MM.1S (cell line): ENCODE results near the gene POLR2E.
A peak's percentile ranks its signal among the peaks of the same experiment; 100 is the strongest.
"Not testable (repeated sequence)": the region's sequence is repeated elsewhere in the genome, so short reads cannot be mapped to it uniquely, and the experiment has no call there.

Experiments
- DNase-seq: peaks from one replicate; pipeline ENCODE4 v3.0.0-alpha.2; 2015
- H2AFZ ChIP-seq: fragments of 300-600 bp; sonication (generic); 2 replicates; pipeline ENCODE4 v1.6.0; 2016; ENCODE audit warnings: antibody characterized with exemption, low read length
- H3F3A ChIP-seq: fragments of 300-600 bp; sonication (generic); 2 replicates; pipeline ENCODE4 v1.6.1; 2016; ENCODE audit warnings: mild to moderate bottlenecking, antibody characterized with exemption, low read length, moderate library complexity, mixed read lengths; ENCODE audit not compliant: insufficient read depth
- H3K27ac ChIP-seq: fragments of 300-600 bp; sonication (generic); 2 replicates; pipeline ENCODE4 v1.5.1; 2016; ENCODE audit warnings: mild to moderate bottlenecking, low read length
- H3K27me3 ChIP-seq: fragments of 300-600 bp; sonication (generic); replicated peaks from 2 replicates; pipeline ENCODE4 v1.6.0; 2016; ENCODE audit warnings: low read length; ENCODE audit not compliant: insufficient read depth
- H3K36me3 ChIP-seq: fragments of 300-600 bp; sonication (generic); replicated peaks from 2 replicates; pipeline ENCODE4 v1.6.1; 2016; ENCODE audit warnings: mild to moderate bottlenecking, low read length, mixed read lengths; ENCODE audit not compliant: insufficient read depth
- H3K4me1 ChIP-seq: fragments of 300-600 bp; sonication (generic); 2 replicates; pipeline ENCODE4 v1.6.1; 2016; ENCODE audit warnings: low read length, mixed read lengths
- H3K4me2 ChIP-seq: fragments of 300-600 bp; sonication (generic); 2 replicates; pipeline ENCODE4 v1.6.0; 2016; ENCODE audit warnings: low read depth, low read length
- H3K4me3 ChIP-seq: fragments of 300-600 bp; sonication (generic); 2 replicates; pipeline ENCODE4 v1.5.1; 2016; ENCODE audit warnings: low read length, mixed read lengths
- H3K79me2 ChIP-seq: fragments of 300-600 bp; sonication (generic); 2 replicates; pipeline ENCODE4 v1.6.1; 2016; ENCODE audit warnings: mixed run types, low read length, mixed read lengths
- H3K9ac ChIP-seq: fragments of 300-600 bp; sonication (generic); 2 replicates; pipeline ENCODE4 v1.6.1; 2016; ENCODE audit warnings: low read length, mixed read lengths
- H3K9me2 ChIP-seq: fragments of 300-600 bp; sonication (generic); replicated peaks from 2 replicates; pipeline ENCODE4 v1.6.1; 2016; ENCODE audit warnings: mild to moderate bottlenecking, low read length, mixed read lengths; ENCODE audit not compliant: insufficient read depth
- H3K9me3 ChIP-seq: fragments of 300-600 bp; sonication (generic); replicated peaks from 2 replicates; pipeline ENCODE4 v1.6.1; 2016; ENCODE audit warnings: mild to moderate bottlenecking, low read length, mixed read lengths; ENCODE audit not compliant: insufficient read depth
- H4K20me1 ChIP-seq: fragments of 300-600 bp; sonication (generic); 2 replicates; pipeline ENCODE4 v1.6.1; 2016; ENCODE audit warnings: mild to moderate bottlenecking, low read length, moderate library complexity, mixed read lengths; ENCODE audit not compliant: insufficient read depth
- EZH2 ChIP-seq: fragments of 300-600 bp; sonication (generic); optimal IDR thresholded peaks from 2 replicates; pipeline ENCODE3; 2017; ENCODE audit warnings: low read depth, mild to moderate bottlenecking, antibody characterized with exemption, low read length, mixed read lengths
- EZH2phosphoT487 ChIP-seq: fragments of 300-600 bp; sonication (generic); IDR thresholded peaks from 2 replicates; pipeline ENCODE4 v1.6.1; 2018; ENCODE audit warnings: antibody characterized with exemption, low read length
- TF ChIP-seq, protein P1 (sequence below): fragments of 300-600 bp; sonication (generic); IDR thresholded peaks from 2 replicates; pipeline ENCODE4 v1.5.1; 2016; ENCODE audit warnings: antibody characterized with exemption, low read length, mixed read lengths

POLR2E gene

DNA sequence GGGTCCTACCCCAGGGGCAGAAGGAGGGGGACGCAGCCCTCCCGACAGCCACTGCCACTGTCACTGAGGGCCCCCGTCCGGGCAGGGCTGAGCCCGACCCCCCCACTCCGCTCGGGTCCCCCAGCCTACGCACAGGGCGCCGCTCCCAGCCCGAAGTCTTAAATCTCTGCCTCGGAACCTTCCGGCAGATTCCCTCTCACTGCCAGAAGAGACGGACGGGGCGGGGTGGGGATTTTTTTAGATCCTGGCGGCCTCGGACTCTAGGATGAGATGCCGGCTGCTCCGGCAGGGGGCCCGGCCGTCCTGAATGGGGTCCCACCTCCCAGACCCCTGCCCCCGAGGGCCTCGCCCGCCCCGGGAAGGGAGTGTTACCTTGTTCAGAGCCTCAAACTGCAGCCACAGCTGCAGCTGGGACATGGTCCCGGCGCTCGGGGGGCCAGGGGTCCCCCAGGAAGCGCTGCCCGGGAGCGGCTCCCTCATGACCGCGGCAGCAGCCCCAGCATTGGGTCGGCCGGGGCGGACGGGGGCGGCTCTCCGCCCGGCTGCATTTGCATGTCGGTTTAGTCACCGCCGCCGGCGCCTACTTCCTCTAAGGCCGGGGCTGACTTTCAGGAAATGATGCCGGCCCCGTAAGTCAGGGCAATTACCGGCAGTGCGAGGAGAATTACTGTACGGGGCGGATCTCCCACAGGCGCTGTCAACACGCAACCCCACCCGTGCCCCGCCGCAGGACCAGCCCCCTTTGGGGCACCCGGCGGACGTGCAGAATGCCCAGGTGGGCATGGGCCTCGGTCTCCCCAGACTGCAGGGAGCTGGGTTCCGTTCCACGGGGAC, 36.8 kb upstream of the POLR2E start:
- Histone ChIP-seq H3K4me3 (peak overlapping the region; percentile 72), H2AFZ (peak overlapping the region; percentile 42), H3F3A (peaks cover 27% of the 10 kb centered on the region), H3K27ac (peak overlapping the region; percentile 83), H4K20me1 (no peaks in the 10 kb centered on the region), H3K9ac (peak overlapping the region; percentile 76), H3K9me3 (no peaks in the 10 kb centered on the region), H3K79me2 (peaks cover 61% of the 10 kb centered on the region), H3K4me2 (peak overlapping the region; percentile 100), H3K9me2 (no peaks in the 10 kb centered on the region), H3K36me3 (no peaks in the 10 kb centered on the region), H3K4me1 (peaks cover 30% of the 10 kb centered on the region; the same call in 1 of the 2 replicates), H3K27me3 (no peaks in the 10 kb centered on the region)
- DNase-seq = peak; percentile 89
- TF ChIP-seq, protein P1, sequence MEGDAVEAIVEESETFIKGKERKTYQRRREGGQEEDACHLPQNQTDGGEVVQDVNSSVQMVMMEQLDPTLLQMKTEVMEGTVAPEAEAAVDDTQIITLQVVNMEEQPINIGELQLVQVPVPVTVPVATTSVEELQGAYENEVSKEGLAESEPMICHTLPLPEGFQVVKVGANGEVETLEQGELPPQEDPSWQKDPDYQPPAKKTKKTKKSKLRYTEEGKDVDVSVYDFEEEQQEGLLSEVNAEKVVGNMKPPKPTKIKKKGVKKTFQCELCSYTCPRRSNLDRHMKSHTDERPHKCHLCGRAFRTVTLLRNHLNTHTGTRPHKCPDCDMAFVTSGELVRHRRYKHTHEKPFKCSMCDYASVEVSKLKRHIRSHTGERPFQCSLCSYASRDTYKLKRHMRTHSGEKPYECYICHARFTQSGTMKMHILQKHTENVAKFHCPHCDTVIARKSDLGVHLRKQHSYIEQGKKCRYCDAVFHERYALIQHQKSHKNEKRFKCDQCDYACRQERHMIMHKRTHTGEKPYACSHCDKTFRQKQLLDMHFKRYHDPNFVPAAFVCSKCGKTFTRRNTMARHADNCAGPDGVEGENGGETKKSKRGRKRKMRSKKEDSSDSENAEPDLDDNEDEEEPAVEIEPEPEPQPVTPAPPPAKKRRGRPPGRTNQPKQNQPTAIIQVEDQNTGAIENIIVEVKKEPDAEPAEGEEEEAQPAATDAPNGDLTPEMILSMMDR = no peak
- TF ChIP-seq EZH2phosphoT487 (no peak), EZH2 (no peak)

DNA sequence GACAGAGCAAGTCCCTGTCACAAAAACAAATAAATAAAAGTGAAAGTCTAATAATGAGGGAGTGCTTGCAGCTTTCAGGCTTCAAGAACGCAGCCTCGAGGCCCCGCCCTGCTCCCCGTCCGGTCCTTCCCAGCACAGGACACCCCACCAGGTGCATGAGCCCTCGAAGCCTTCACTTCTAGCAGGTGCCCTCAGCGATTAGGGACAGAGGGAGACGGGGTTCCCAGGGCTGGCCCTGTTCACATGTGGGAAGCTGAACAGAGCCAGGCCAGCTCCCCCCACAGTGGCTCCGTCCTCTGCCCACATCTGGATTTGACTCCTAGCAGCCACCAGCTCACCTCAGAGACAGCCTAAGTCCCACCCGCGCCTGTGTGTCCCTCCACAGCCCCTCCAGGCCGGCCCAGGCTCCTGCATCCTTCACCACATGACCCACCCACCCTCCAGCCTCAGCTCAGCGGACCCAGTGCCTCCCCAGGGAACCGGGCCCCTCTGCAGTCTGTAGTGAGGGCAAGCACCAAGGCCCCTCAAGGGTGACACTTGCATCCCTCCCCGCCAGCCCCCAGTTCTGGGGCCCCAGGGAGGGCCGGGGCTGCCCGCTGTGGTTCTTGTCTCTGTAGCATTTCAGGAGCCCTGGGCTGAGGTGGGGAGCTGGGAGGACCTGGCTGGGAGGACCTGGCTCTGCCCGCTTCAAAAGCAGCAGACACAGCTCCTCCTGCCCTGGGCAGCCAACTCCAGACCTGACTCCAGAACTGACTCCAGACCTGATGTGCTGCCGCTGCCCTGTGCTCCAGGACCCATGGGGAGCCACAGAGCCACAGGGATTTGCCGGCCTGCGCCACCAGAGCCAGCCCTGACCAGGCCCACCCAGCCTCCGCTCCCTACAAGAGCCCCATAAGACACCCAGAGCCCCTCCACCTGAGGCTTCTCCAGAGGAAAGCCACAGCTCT, 35.9 kb upstream of the POLR2E start:
- Histone ChIP-seq H3K9me3 (no peaks in the 10 kb centered on the region), H3K4me2 (peak overlapping the region; percentile 100), H3K27ac (peak overlapping the region; percentile 83; the same call in 1 of the 2 replicates), H4K20me1 (no peaks in the 10 kb centered on the region), H2AFZ (peak overlapping the region; percentile 42; the same call in 1 of the 2 replicates), H3K36me3 (no peaks in the 10 kb centered on the region), H3K79me2 (peaks cover 63% of the 10 kb centered on the region), H3K9me2 (no peaks in the 10 kb centered on the region), H3F3A (peaks cover 27% of the 10 kb centered on the region), H3K9ac (peak overlapping the region; percentile 76), H3K27me3 (no peaks in the 10 kb centered on the region), H3K4me3 (peak overlapping the region; percentile 72), H3K4me1 (peaks cover 30% of the 10 kb centered on the region; the same call in 1 of the 2 replicates)
- peak; percentile 78 for DNase-seq
- TF ChIP-seq EZH2phosphoT487 (no peak), EZH2 (no peak)
- TF ChIP-seq, protein P1 = no peak

DNA sequence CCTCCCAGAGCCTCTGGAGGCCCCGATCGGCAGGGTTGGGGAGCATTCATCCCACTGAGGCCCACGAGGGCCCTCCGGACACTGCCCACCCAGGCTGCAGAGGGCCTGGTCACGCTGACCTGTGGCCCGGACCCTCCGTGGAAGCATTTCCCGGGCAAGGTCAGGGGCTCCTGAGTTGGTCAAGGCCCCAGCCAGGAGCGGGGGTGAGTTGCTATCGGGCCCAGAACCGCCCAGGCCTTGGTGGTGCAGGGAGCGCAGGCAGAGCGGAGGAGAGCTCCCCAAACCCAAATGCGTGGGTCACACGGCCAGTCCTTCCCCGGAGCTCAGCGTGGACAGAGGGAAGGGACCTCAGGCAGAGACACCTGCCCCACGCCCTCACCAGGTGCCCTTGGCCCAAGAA, 34.4 kb upstream of the POLR2E start:
- Histone ChIP-seq H3K9ac (no peak overlapping the region), H3K4me3 (no peak overlapping the region), H3K36me3 (no peaks in the 10 kb centered on the region), H4K20me1 (no peaks in the 10 kb centered on the region), H3F3A (peaks cover 25% of the 10 kb centered on the region), H3K4me1 (peaks cover 30% of the 10 kb centered on the region; the same call in 1 of the 2 replicates), H2AFZ (no peak overlapping the region), H3K9me2 (no peaks in the 10 kb centered on the region), H3K4me2 (no peak overlapping the region), H3K27me3 (no peaks in the 10 kb centered on the region), H3K27ac (no peak overlapping the region), H3K79me2 (peaks cover 72% of the 10 kb centered on the region), H3K9me3 (no peaks in the 10 kb centered on the region)
- TF ChIP-seq EZH2 = no peak
- TF ChIP-seq EZH2phosphoT487 = no peak
- DNase-seq = no peak

DNA sequence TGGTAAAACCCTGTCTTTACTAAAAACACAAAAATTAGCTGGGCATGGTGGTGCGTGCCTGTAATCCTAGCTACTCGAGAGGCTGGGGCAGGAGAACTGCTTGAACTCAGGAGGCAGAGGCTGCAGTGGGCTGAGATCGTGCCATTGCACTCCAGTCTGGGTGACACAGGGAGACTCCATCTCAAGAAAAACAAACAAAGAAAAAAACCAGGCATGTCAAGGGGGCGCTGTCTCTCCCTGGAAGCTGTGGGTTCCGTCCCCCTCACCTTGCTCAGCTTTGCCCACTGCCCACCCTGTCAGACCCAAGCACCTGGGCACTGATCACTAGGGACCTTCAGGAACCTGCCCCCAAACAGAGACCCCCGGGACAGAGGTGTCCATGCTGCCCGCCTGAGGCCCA, 33.9 kb upstream of the POLR2E start:
- Histone ChIP-seq H3K79me2 (peaks cover 73% of the 10 kb centered on the region), H3K4me1 (peaks cover 26% of the 10 kb centered on the region; the same call in 1 of the 2 replicates), H3F3A (peaks cover 25% of the 10 kb centered on the region)
- H3K27ac ChIP-seq, H3K9ac ChIP-seq, H4K20me1 ChIP-seq, H3K4me3 ChIP-seq, H3K9me3 ChIP-seq, H3K27me3 ChIP-seq, H3K36me3 ChIP-seq, H2AFZ ChIP-seq, H3K9me2 ChIP-seq, DNase-seq, H3K4me2 ChIP-seq: not testable (repeated sequence)
